IMR-90 (cell line): ENCODE data around the gene WASL. TPM values are rescaled to one million over a fixed set of nuclear protein-coding genes. Genes with fewer than 3 reads are reported as not detected.

Experiments
- ATAC-seq: fragments of 200-7000 bp; cut with Tn5 transposase; 2 replicates; pipeline ENCODE4 v1.9.1; 2020; ENCODE audit warnings: low read depth, mild to moderate bottlenecking, moderate library complexity
- BruUV-seq: library from RNA; stranded (reverse); fragments of 400-500 nt; replicated peaks from 2 replicates; lab custom pipeline; 2021; lab: Mats Ljungman, UMichigan
- CTCF ChIA-PET: fragments of 300-600 bp; formaldehyde crosslinking; extraction: SDS; loops from one replicate; lab custom pipeline; 2021; ENCODE audit warnings: antibody characterized with exemption; lab: Yijun Ruan, JAX
- POLR2A ChIA-PET: fragments of 300-600 bp; sonication (Branson Sonifier 250); formaldehyde crosslinking; loops from one replicate; lab custom pipeline; 2022; ENCODE audit warnings: antibody characterized with exemption; ENCODE audit not compliant: unreplicated experiment; lab: Charles Lee
- DNase-seq: peaks from one replicate; pipeline ENCODE4 v3.0.0; 2013
- H2AFZ ChIP-seq: replicated peaks from 2 replicates; pipeline ENCODE3; 2013; ENCODE audit warnings: low read length, mild to moderate bottlenecking; ENCODE audit not compliant: poor library complexity
- H2AK5ac ChIP-seq: 2 replicates; pipeline ENCODE4 v1.6.1; 2013; ENCODE audit warnings: low read depth, low read length, inconsistent platforms
- H2AK9ac ChIP-seq: replicated peaks from 2 replicates; pipeline ENCODE3; 2013; ENCODE audit warnings: mild to moderate bottlenecking, low read depth, low read length, moderate library complexity; ENCODE audit not compliant: poor library complexity
- H2BK120ac ChIP-seq: 2 replicates; pipeline ENCODE4 v1.6.1; 2013; ENCODE audit warnings: low read depth, low read length, inconsistent platforms
- H2BK15ac ChIP-seq: 3 replicates; pipeline ENCODE4 v1.6.1; 2013; ENCODE audit warnings: low read depth, low read length, inconsistent platforms
- H2BK20ac ChIP-seq: 2 replicates; pipeline ENCODE4 v1.6.1; 2013; ENCODE audit warnings: low read depth, mild to moderate bottlenecking, inconsistent platforms, low read length, moderate library complexity
- H2BK5ac ChIP-seq: 2 replicates; pipeline ENCODE4 v1.6.1; 2013; ENCODE audit warnings: mild to moderate bottlenecking, low read depth, low read length, inconsistent platforms; ENCODE audit not compliant: poor library complexity, severe bottlenecking
- H3K14ac ChIP-seq: replicated peaks from 2 replicates; pipeline ENCODE4 v1.6.1; 2013; ENCODE audit warnings: low read depth, low read length, inconsistent platforms
- H3K18ac ChIP-seq: 2 replicates; pipeline ENCODE4 v1.6.1; 2013; ENCODE audit warnings: low read depth, low read length, control low read depth
- H3K23ac ChIP-seq: 2 replicates; pipeline ENCODE4 v1.6.1; 2013; ENCODE audit warnings: low read depth, low read length, inconsistent platforms
- H3K27ac ChIP-seq: 2 replicates; pipeline ENCODE4 v1.5.1; 2013; ENCODE audit warnings: mild to moderate bottlenecking, control low read depth, low read length; ENCODE audit not compliant: insufficient read depth
- H3K27me3 ChIP-seq: 2 replicates; pipeline ENCODE4 v1.6.1; 2013; ENCODE audit warnings: low read length; ENCODE audit not compliant: control insufficient read depth, insufficient read depth
- H3K36me3 ChIP-seq: 2 replicates; pipeline ENCODE4 v1.6.1; 2013; ENCODE audit warnings: low read length, mixed read lengths; ENCODE audit not compliant: control insufficient read depth, insufficient read depth
- H3K4ac ChIP-seq: 2 replicates; pipeline ENCODE4 v1.6.1; 2013; ENCODE audit warnings: low read depth, low read length, inconsistent platforms
- H3K4me1 ChIP-seq: 2 replicates; pipeline ENCODE4 v1.6.1; 2013; ENCODE audit warnings: low read length, mixed read lengths; ENCODE audit not compliant: control insufficient read depth, insufficient read depth
- H3K4me2 ChIP-seq: 2 replicates; pipeline ENCODE4 v1.6.1; 2013; ENCODE audit warnings: low read depth, mild to moderate bottlenecking, control low read depth, low read length, moderate library complexity
- H3K4me3 ChIP-seq: 2 replicates; pipeline ENCODE4 v1.5.1; 2013; ENCODE audit warnings: low read depth, mild to moderate bottlenecking, control low read depth, low read length, moderate library complexity; ENCODE audit not compliant: insufficient read depth
- H3K56ac ChIP-seq: 2 replicates; pipeline ENCODE4 v1.6.1; 2013; ENCODE audit warnings: low read length, inconsistent platforms; ENCODE audit not compliant: insufficient read depth; ENCODE audit errors: extremely low read depth
- H3K79me1 ChIP-seq, 2 experiments: 2 replicates each; pipeline ENCODE4 v1.6.1; 2013; ENCODE audit warnings: low read length in 2 of 2, inconsistent platforms in 1 of 2, low read depth in 1 of 2
- H3K9ac ChIP-seq: 2 replicates; pipeline ENCODE4 v1.6.1; 2013; ENCODE audit warnings: low read depth, low read length, control low read depth
- H3K9me1 ChIP-seq: 2 replicates; pipeline ENCODE4 v1.6.1; 2013; ENCODE audit warnings: low read length, inconsistent platforms; ENCODE audit not compliant: insufficient read depth
- H3K9me3 ChIP-seq: 2 replicates; pipeline ENCODE4 v1.6.1; 2013; ENCODE audit warnings: low read length; ENCODE audit not compliant: control insufficient read depth, insufficient read depth
- H4K20me1 ChIP-seq: 2 replicates; pipeline ENCODE4 v1.6.1; 2013; ENCODE audit warnings: low read length, inconsistent platforms; ENCODE audit not compliant: insufficient read depth
- H4K5ac ChIP-seq: 2 replicates; pipeline ENCODE4 v1.6.1; 2013; ENCODE audit warnings: mild to moderate bottlenecking, low read depth, low read length, control low read depth
- H4K8ac ChIP-seq, 2 experiments: 2 replicates each; pipeline ENCODE4 v1.6.1; 2013; ENCODE audit warnings: low read depth in 2 of 2, low read length in 2 of 2, control low read depth in 1 of 2, inconsistent platforms in 1 of 2
- H4K91ac ChIP-seq: 2 replicates; pipeline ENCODE4 v1.6.1; 2013; ENCODE audit warnings: low read depth, low read length, inconsistent platforms; ENCODE audit not compliant: insufficient read depth
- CEBPB ChIP-seq: IDR thresholded peaks from 2 replicates; pipeline ENCODE4 v1.6.1; 2012; ENCODE audit warnings: low read depth, low read length, improper control_type of control experiment
- ELK1 ChIP-seq: fragments of 150-350 bp; IDR thresholded peaks from 2 replicates; pipeline ENCODE4 v1.6.1; 2016; ENCODE audit warnings: low read depth, mild to moderate bottlenecking, low read length, moderate library complexity, borderline replicate concordance
- FOS ChIP-seq: fragments of 150-350 bp; IDR thresholded peaks from 2 replicates; pipeline ENCODE4 v1.6.1; 2016; ENCODE audit warnings: low read depth, low read length
- MAFK ChIP-seq: IDR thresholded peaks from 2 replicates; pipeline ENCODE4 v1.6.1; 2012; ENCODE audit warnings: low read depth, low read length, improper control_type of control experiment
- MAZ ChIP-seq: IDR thresholded peaks from 2 replicates; pipeline ENCODE4 v1.6.1; 2012; ENCODE audit warnings: low read depth, mild to moderate bottlenecking, low read length, improper control_type of control experiment, moderate library complexity, borderline replicate concordance
- NFE2L2 ChIP-seq: fragments of 150-350 bp; IDR thresholded peaks from 2 replicates; pipeline ENCODE4 v1.6.1; 2016; ENCODE audit warnings: low read depth, mild to moderate bottlenecking, low read length
- RAD21 ChIP-seq: IDR thresholded peaks from 2 replicates; pipeline ENCODE4 v1.6.1; 2012; ENCODE audit warnings: low read length, improper control_type of control experiment
- RCOR1 ChIP-seq: IDR thresholded peaks from 2 replicates; pipeline ENCODE4 v1.6.1; 2012; ENCODE audit warnings: mild to moderate bottlenecking, low read length, improper control_type of control experiment; ENCODE audit not compliant: insufficient replicate concordance
- RFX5 ChIP-seq: IDR thresholded peaks from 2 replicates; pipeline ENCODE4 v1.8.0; 2012; ENCODE audit warnings: low read depth, mild to moderate bottlenecking, low read length, moderate library complexity
- SMC3 ChIP-seq: fragments of 150-350 bp; IDR thresholded peaks from 2 replicates; pipeline ENCODE4 v1.6.1; 2016; ENCODE audit warnings: low read depth, mild to moderate bottlenecking, antibody characterized with exemption, low read length, moderate library complexity
- USF2 ChIP-seq: fragments of 150-350 bp; IDR thresholded peaks from 2 replicates; pipeline ENCODE4 v1.6.1; 2017; ENCODE audit warnings: mild to moderate bottlenecking, antibody characterized with exemption, low read length, low read depth
- WGBS, 2 experiments: methylation state at CpG; one replicate each; pipeline versions ENCODE4 v1.1.5 to v1.1.7; 2013; ENCODE audit warnings: missing lambda C conversion rate in 2 of 2; ENCODE audit not compliant: insufficient read length in 1 of 2; ENCODE audit errors: extremely low coverage in 2 of 2; 5-methylcytosine and 5-hydroxymethylcytosine counted together
- dilution Hi-C: fragments of 300-500 bp; cut with HindIII; formaldehyde crosslinking; loops from one replicate; pipeline ENCODE4 v1.14.3; 2018; ENCODE audit warnings: low sequenced_read_pairs; ENCODE audit not compliant: unreplicated experiment
- in situ Hi-C: fragments of 300-500 bp; cut with MboI; formaldehyde crosslinking; loops from 3 replicates; pipeline ENCODE4 v1.14.3; 2019; ENCODE audit warnings: low sequenced_read_pairs, inconsistent platforms, mixed read lengths
- intact Hi-C: fragments of 100-400 bp; cut with micrococcal nuclease; formaldehyde crosslinking; loops from 2 replicates; pipeline ENCODE4 v1.10.0; 2022
- polyA plus RNA-seq, 3 experiments: library from polyadenylated mRNA; depleted of rRNA; stranded (reverse); fragments of >200 nt; gene quantifications; 2 replicates each; pipeline ENCODE4 v1.2.3, GENCODE V29; 2012; ENCODE audit warnings: low replicate concordance in 1 of 3
- total RNA-seq: library from RNA; depleted of rRNA; stranded (reverse); fragments of >200 nt; gene quantifications from 2 replicates; pipeline ENCODE4 v1.2.3, GENCODE V29; 2012

The WASL gene
- total and polyA plus RNA-seq, 2 of the 4 experiments (the other 2 are of a cell fraction), result 2.3 to 7.9 TPM

GRCh38 chr7:123748171-123748733, 551 bp downstream of the WASL start:
- TF ChIP-seq MAZ (no peak; the same call in 1 of the 2 replicates), NFE2L2 (no peak), CEBPB (no peak), RFX5 (no peak), RCOR1 (no peak), MAFK (no peak), FOS (no peak), USF2 (no peak), ELK1 (no peak), SMC3 (no peak), RAD21 (no peak)
- Histone ChIP-seq H4K8ac (peak overlapping the region; percentile 62 to 93), H4K91ac (peak overlapping the region; percentile 75; the same call in 1 of the 2 replicates), H3K27me3 (no peaks in the 10 kb centered on the region), H2BK120ac (peak overlapping the region; percentile 35), H3K27ac (peak overlapping the region; percentile 90), H2AK9ac (peak overlapping the region; percentile 89), H3K4me1 (peaks cover 2% of the 10 kb centered on the region; the same call in 1 of the 2 replicates), H3K56ac (peak overlapping the region; percentile 80), H3K4me3 (peak overlapping the region; percentile 74), H3K36me3 (no peaks in the 10 kb centered on the region), H3K79me1 (peaks cover 8 to 19% of the 10 kb centered on the region in 2 experiments; a peak in 3 of 4 replicates), H3K9ac (peak overlapping the region; percentile 96), H2AFZ (peak overlapping the region; percentile 98), H4K20me1 (peaks cover 41% of the 10 kb centered on the region; the same call in 1 of the 2 replicates), H3K9me3 (no peaks in the 10 kb centered on the region), H3K14ac (peak overlapping the region; percentile 81), H3K4me2 (peak overlapping the region; percentile 67), H3K9me1 (no peaks in the 10 kb centered on the region), H3K18ac (peak overlapping the region; percentile 63), H2BK20ac (no peak overlapping the region), H4K5ac (peak overlapping the region; percentile 50; the same call in 1 of the 2 replicates), H2AK5ac (0 out of 2 replicates have a peak overlapping the region, but pooled peaks have one; percentile 7), H3K4ac (peak overlapping the region; percentile 91), H3K23ac (peak overlapping the region; percentile 93), H2BK15ac (no peak overlapping the region), H2BK5ac (peak overlapping the region; percentile 88)
- DNase-seq (peak; percentile 28), ATAC-seq (peak; percentile 25)
- ChIA-PET POLR2A (interaction anchor here (0.8 to 1.1 kb wide), 2 partner anchors 25 to 60 kb away, joined by 3 to 4 read pairs; no protein-coding TSS in a partner anchor), CTCF (interaction anchor here (0.8 to 1.5 kb wide), 3 partner anchors 13 to 24 kb away, joined by 3 to 4 read pairs (median 4); no protein-coding TSS in a partner anchor)
- dilution Hi-C loops, result no loop called here
- intact Hi-C loops, result loop anchor here (2.0 to 5.0 kb wide), 2 partner anchors 65 to 191 kb away; partner anchors contain the start of gene NDUFA5
- BruUV-seq, result no TSS peak
- in situ Hi-C loops, result no loop called here
- WGBS, 2 experiments, result 0% methylated on average over 10 of the region's 46 CpGs; no CpG with 5 or more reads in 1 of the 2 experiments
